Measurements from ENCODE around the gene ACTR3C.

Gene ACTR3C

DNA sequence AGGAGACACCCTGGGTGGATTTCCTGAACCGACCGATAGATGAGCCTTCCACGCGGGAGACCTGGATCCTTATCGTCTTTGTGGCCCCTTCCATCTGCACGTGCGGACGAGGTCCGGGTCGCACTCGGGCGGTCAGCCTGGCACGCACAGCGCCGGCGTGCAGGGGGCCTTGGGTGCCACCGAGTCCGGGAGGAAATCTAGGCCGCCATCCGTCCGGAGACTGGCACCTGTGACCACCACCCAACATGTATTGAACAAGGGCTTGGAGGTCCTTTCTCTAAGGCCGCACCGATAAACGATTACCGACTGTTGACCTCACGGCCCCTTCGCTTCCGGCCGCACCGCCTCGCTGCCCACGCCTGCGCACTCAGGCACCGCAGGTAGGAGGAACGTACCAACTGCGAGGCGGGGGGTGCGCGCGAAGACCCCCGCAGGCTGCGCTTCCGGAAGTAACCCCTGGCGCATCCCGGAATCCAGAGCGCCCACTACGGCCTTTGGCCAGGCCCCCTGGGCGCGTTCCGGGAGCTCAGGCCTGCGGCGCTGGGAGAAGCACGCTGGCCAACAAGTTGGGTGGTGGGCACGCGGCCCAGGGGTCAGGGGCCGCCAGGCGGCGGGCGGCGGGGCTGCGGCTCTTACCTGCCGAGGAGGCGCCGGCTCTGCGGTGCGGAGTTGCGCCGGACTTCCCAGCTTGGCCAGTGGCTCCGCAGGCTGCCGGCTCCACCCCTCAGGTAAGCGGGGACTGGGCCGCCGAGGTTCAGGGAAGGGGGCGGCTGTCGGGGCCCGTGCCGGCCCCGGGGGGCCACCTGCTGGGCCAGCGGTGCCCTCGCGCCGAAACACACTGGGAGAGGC lies at the start of gene ACTR3C, which contains the start of gene LRRC61:
Gene ACTR3C, minus strand, starts transcription at position 713 of the 849 bp plus-strand sequence. CDS start 28,249 bp downstream, outside the sequence.
Gene LRRC61, plus strand, starts transcription at position 523 of the 849 bp plus-strand sequence. CDS start 13,507 bp downstream, outside the sequence.
- peak; percentile 66 for DNase-seq

GRCh38 chr7:150372271-150373048 lies 49.1 kb upstream of the ACTR3C start:
- DNase-seq = no peak

DNA sequence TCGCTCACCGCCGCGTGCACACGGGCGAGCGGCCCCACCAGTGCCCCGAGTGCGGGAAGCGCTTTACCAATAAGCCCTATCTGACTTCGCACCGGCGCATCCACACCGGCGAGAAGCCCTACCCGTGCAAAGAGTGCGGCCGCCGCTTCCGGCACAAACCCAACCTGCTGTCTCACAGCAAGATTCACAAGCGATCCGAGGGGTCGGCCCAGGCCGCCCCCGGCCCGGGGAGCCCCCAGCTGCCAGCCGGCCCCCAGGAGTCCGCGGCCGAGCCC lies 48.6 kb upstream of the ACTR3C start:
- DNase-seq = no peak

- DNase-seq = no peak
Observed at GRCh38 chr7:150371131-150371995, 48.0 kb upstream of the ACTR3C start.

GRCh38 chr7:150370612-150371071 lies 47.3 kb upstream of the ACTR3C start:
- no peak for DNase-seq

- no peak for DNase-seq
Observed at GRCh38 chr7:150369748-150370501, 46.6 kb upstream of the ACTR3C start.

DNA sequence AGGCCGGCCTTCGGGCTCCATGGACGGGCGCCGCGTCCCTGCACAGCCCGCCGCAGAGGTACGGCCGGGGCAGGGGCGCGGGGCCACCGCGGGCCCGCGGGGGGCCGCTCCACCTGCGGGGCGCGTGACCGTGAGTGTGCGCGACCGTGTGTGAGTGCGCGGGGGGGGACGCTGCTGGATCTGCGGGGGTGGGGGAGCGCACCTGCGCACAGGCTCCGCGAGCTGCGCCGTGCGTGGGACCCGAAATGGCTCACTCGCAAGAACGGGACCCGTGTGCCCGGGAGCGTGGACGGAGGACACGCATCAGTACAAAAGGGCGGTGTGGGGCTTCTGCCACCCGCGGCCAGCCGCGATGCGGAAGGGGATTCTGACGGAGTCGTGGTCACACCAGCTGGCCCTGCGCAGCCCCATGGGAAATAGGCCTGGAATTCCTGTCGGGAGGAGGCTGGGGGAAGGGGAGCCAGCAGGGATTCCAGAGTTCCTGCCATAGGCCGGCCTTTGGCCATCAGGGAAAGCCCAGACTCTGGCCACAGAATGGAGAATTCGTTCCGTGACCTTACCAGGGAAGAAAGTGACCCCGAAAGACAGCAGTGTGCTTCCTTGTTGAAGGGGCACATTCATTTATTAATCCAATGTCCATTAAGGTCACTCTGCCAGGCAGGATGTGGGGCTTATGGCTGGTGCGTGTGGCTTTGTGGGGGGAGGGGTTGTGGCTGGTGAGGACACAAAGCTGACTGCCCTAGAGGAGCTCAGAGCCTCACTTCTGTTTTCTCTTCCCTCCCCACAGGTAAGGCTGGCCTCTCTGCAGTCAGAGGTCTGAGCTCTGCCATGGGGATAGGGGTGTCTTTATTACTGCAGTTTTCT lies 45.8 kb upstream of the ACTR3C start:
- DNase-seq = peak; percentile 67

DNA sequence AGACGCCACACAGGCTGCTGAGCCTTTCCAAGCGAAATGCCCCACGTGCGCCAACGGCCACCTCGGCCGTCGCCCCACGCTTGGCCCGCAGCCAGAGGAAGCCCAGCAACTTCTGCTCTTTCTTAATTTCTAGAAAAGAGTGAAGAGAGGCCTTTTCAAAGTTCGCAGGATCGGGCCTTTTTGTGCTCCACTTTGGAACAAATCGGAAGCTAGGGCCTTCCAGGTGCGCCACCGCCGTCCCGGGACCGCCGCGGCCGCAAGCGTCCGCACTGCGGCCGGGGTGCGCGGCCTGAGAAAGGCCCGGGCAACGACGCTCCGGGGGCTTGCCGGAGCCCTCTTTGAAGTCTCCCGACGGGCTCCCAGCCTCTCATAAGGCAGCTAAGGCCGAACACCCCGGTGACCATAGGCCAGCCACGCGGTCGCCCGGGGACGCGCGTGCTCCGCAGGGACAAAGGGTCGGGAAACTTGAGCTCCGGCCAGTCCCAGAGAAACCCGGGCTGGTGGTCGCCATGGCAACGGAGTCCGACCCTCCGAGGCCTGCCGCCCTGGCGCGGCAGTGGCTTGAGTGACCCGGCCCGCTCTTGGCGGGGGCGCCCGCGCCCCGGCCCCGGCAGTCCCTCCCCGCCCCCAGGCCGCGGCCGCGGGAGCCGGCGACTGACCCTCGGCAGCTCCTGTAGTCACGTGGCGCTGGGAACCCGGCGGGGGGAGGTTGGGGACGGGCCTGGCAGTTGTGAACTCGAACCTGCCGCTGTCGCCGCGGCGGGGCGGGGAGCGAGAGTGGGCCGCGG lies 44.9 kb upstream of the ACTR3C start, which contains the start of gene REPIN1:
Gene REPIN1, plus strand, starts transcription at position 727 of the 788 bp plus-strand sequence. CDS start 890 bp downstream, outside the sequence.
- peak; percentile 82 for DNase-seq

DNA sequence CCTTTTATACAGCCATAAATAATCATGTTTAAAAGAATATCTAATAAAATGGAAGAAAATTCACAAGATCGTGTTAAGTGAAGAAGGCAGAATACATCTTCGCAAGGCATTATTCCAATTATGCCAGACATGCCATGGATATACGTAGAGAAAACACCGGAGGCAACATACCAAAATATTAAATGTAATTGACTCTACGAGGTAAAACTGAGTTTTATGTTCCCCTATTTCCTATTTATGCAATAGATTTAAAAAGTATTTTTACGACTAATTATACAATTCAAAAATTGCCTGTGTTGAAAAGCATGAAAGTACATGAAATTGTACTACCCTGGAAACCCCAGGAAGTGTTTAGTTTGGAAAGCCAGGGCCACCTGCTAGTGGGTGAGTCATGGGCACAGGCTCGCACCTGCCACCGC lies 44.3 kb upstream of the ACTR3C start:
- DNase-seq = no peak

GRCh38 chr7:150365673-150366398 lies 42.5 kb upstream of the ACTR3C start:
- DNase-seq = no peak

- no peak for DNase-seq
Observed at GRCh38 chr7:150365194-150365593, 41.8 kb upstream of the ACTR3C start.

GRCh38 chr7:150363872-150364271 lies 40.5 kb upstream of the ACTR3C start:
- DNase-seq = no peak

DNA sequence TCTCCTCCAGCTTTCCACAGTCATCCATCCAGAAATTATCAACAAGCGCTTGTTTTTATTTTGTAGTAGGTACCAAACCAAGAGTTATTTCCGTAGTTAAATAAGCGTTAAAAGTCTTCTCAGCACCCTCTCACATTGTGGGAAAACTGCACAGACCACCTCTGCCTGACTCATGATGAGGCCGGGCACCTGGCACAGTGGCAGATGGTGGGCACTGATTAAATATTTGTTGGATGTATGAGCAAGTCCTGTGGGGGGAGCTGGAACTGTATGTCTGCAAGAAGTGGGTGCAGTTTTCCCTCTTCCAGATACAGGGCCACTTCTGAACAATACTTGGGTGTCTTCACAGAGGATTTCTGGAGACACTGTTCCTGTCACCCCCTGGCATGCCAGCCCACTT lies 40.0 kb upstream of the ACTR3C start:
- DNase-seq = no peak

DNA sequence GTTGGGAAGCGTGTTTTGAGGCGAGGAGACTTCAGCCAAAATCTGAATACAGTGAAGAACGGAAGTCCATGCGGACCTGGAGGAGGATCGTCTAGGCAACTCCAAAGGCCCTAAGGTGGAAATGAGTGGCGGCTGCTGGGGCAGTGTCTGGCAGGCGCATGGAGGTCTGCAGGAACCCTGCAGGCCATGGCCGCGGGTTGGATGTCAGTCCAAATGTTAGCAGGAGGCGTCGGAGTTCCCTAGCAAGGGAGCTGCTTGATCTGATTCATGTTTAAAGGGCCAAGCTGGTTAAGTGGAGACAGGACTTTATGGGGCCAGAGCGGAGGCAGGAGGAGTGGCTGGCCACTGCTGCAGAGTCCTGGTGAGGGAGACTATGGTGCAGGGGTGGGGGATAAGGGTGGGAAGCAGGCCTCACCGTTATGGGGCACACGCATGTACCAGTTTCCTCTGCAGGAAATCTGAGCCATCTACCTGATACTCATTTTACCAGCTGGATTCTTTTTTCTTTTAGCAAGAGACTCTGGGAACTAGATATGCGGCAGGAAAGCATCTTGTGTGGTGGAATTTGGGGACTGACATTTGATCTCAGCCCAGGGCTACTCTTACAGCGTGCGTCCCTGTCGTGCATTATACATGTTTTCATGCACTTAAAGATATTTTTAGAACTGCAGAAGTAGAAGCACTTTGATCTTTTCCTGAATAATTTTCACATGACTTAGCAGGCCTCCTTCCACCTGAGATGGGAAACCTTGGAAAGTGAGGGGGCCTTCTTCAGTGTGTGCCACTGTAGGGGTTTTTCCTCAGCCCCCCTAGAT lies 38.7 kb upstream of the ACTR3C start:
- no peak for DNase-seq

DNA sequence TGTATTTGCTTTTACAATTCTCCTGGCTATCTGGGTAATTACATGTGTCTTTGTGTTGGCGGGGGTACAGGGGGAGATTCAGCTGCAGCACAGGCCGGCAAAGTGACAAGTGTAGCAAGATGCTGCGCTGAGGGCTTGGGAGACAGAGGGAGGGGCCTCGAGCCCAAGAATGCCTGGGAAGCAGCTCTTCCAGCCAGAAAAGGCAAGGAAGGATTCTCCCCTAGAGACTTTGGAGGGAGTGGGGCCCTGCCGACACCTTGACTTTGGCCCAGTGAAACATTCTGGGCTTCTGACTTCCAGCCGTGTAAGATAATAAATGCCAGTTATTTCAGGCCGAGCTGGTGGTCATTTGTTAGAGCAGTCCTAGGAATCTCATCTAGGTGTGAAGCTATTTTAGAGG lies 38.1 kb upstream of the ACTR3C start:
- no peak for DNase-seq

DNA sequence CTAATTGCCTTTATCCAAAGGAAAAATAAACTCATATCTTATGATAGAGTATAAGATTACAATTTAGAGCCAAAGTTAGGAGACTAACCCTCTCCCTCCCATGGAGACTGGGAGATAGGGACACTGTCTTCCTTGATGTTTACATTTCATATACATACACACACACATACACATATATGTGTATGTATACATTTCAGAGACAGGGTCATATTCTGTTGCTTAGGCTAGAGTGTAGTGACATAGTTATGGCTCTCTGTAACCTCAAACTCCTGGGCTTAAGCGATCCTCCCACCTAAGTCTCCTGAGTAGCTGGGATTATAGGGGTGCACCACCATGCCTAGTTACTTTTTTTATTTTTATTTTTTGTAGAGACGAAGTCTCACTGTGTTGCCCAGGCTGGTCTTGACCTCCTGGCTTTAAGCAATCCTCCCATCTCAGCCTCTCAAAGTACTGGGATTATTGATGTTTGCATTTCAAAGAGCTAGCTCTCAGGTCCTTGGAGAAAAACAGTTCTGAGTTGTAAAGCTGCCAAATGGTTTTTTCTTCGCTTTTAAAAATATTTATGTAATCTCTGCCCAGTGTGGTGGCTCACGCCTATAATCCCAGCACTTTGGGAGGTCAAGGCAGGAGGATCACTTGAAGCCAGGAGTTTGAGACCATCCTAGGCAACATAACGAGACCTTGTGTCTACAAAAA lies 37.2 kb upstream of the ACTR3C start:
- DNase-seq = no peak

- no peak for DNase-seq
Observed at GRCh38 chr7:150359622-150360362, 36.4 kb upstream of the ACTR3C start.

Data from stimulated activated CD4-positive, alpha-beta T cell treated with anti-CD3 and anti-CD28 coated beads, Interleukin-4, amount 100 ng/mL, for 24 hours (primary cell).